ENCODE results near the gene CCDC181. TPM values are rescaled to one million over a fixed set of nuclear protein-coding genes. Genes with fewer than 3 reads are reported as not detected.

Gene CCDC181
- total and polyA plus RNA-seq, 2 of the 8 experiments (the other 6 are each of a cell fraction or from before 2014, with no cell fraction given): 1.2 to 3.7 TPM

DNA sequence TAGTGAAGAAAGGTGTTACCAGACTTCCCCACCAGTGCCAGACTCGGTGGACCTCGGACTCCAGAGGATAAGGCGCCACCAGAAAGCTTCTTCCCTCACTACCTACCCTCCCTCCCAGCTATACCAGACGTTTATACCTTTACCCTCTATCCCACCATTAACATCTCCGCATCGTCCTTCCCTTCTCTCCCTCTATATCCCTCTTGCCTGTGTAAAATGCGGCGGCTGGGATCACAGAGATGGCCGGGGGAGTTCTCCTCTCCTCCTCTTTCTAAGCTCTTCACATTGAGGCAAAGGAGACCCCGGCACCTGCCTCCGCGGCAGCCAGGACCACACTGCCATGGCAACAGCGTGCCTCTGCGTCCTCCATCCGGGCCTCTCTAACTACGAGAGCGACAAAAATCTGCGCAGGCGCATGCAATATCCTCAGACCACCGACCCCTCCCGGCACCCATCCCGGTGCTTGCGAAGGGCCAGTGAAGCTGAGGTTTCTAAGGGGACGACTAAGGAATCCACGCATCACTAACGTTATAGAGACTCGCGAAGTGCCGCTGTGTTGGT is at the start of gene CCDC181 (continued):
- TF ChIP-seq CTBP2 (IDR thresholded peaks at IDR 0.05; ENCODE audit: borderline replicate concordance, insufficient read depth, insufficient read length, low read length): no peak
- TF ChIP-seq RNF2 (IDR thresholded peaks at IDR 0.05; ENCODE audit: borderline replicate concordance, low read depth, low read length, missing control alignments, poor library complexity, severe bottlenecking): no peak
- TF ChIP-seq ZNF274 (IDR thresholded peaks at IDR 0.05; ENCODE audit: borderline replicate concordance, extremely low read depth, low read length): no peak
- TF ChIP-seq, protein P1, sequence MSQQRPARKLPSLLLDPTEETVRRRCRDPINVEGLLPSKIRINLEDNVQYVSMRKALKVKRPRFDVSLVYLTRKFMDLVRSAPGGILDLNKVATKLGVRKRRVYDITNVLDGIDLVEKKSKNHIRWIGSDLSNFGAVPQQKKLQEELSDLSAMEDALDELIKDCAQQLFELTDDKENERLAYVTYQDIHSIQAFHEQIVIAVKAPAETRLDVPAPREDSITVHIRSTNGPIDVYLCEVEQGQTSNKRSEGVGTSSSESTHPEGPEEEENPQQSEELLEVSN (IDR thresholded peaks at IDR 0.05): no peak; the same call in 1 of the 2 replicates
